GM18867 (cell line): ENCODE data around the gene SEMA4G.
A peak's percentile ranks its signal among the peaks of the same experiment; 100 is the strongest.

Source experiments
- ATAC-seq: cut with Tn5 transposase; IDR thresholded peaks from one replicate; pipeline ENCODE4 v1.9.1; 2021; ENCODE audit warnings: mild to moderate bottlenecking, moderate library complexity; ENCODE audit not compliant: unreplicated experiment

Gene SEMA4G

GRCh38 chr10:100969187-100970075, at the start of gene SEMA4G:
Gene SEMA4G, plus strand, starts transcription at chr10:100969504. Its CDS starts 3,409 bp downstream, at chr10:100972913.
- peak; percentile 45 for ATAC-seq

- no peak for ATAC-seq
Measured at GRCh38 chr10:100923580-100923979, 45.7 kb upstream of the SEMA4G start.

- no peak for ATAC-seq
Measured at GRCh38 chr10:100927266-100927665, 42.0 kb upstream of the SEMA4G start.

GRCh38 chr10:100928039-100928438, 41.3 kb upstream of the SEMA4G start:
- ATAC-seq = no peak

- no peak for ATAC-seq
Measured at GRCh38 chr10:100930368-100930767, 38.9 kb upstream of the SEMA4G start.

- ATAC-seq = no peak
Measured at GRCh38 chr10:100934084-100934659, 35.1 kb upstream of the SEMA4G start.

GRCh38 chr10:100939763-100940344, 29.4 kb upstream of the SEMA4G start:
- ATAC-seq = no peak

GRCh38 chr10:100942229-100942628, 27.1 kb upstream of the SEMA4G start:
- ATAC-seq = no peak

- ATAC-seq = no peak
Measured at GRCh38 chr10:100943508-100943907, 25.8 kb upstream of the SEMA4G start.

- ATAC-seq = no peak
Measured at GRCh38 chr10:100945754-100946153, 23.6 kb upstream of the SEMA4G start.

GRCh38 chr10:100948916-100949315, 20.4 kb upstream of the SEMA4G start:
- ATAC-seq = no peak

GRCh38 chr10:100960251-100960650, 9.1 kb upstream of the SEMA4G start:
- ATAC-seq = no peak

GRCh38 chr10:100962351-100963080, 6.8 kb upstream of the SEMA4G start:
- no peak for ATAC-seq

- ATAC-seq = no peak
Measured at GRCh38 chr10:100963826-100964225, 5.5 kb upstream of the SEMA4G start.

- ATAC-seq = no peak
Measured at GRCh38 chr10:100965820-100966219, 3.5 kb upstream of the SEMA4G start.

- no peak for ATAC-seq
Measured at GRCh38 chr10:100966887-100967286, 2.4 kb upstream of the SEMA4G start.

GRCh38 chr10:100967332-100967731, 2.0 kb upstream of the SEMA4G start:
- ATAC-seq = no peak

GRCh38 chr10:100968062-100968736, 1.1 kb upstream of the SEMA4G start:
- no peak for ATAC-seq

- no peak for ATAC-seq
Measured at GRCh38 chr10:100968863-100969186, 479 bp upstream of the SEMA4G start.

- no peak for ATAC-seq
Measured at GRCh38 chr10:100970076-100970913, 991 bp downstream of the SEMA4G start.
